OCI-LY7 (cell line): ENCODE results near the gene ATP8B4.

Source experiments
- CTCF ChIP-seq: fragments of 200-600 bp; sonication (generic); conservative IDR thresholded peaks from 2 replicates; pipeline ENCODE4 v1.5.1; 2014; ENCODE audit warnings: mild to moderate bottlenecking, antibody characterized with exemption, low read length, moderate library complexity, mixed read lengths
- EZH2phosphoT487 ChIP-seq: fragments of 200-600 bp; sonication (generic); IDR thresholded peaks from 2 replicates; pipeline ENCODE4 v1.6.1; 2018; ENCODE audit warnings: low read depth, borderline replicate concordance, mild to moderate bottlenecking, mixed run types, antibody characterized with exemption, low read length, moderate library complexity, mixed read lengths

- TF ChIP-seq CTCF (no peak), EZH2phosphoT487 (no peak)
These were observed 9.7 kb downstream of the ATP8B4 start for GRCh38 chr15:50109076-50109987.
